IMR-90 (cell line): Measurements from ENCODE around the gene MYO5A. TPM values are rescaled to one million over a fixed set of nuclear protein-coding genes. Genes with fewer than 3 reads are reported as not detected.

Experiments used
- ATAC-seq: fragments of 200-7000 bp; cut with Tn5 transposase; 2 replicates; pipeline ENCODE4 v1.9.1; 2020; ENCODE audit warnings: low read depth, mild to moderate bottlenecking, moderate library complexity
- BruUV-seq: library from RNA; stranded (reverse); fragments of 400-500 nt; replicated peaks from 2 replicates; lab custom pipeline; 2021; lab: Mats Ljungman, UMichigan
- CTCF ChIA-PET: fragments of 300-600 bp; formaldehyde crosslinking; extraction: SDS; loops from one replicate; lab custom pipeline; 2021; ENCODE audit warnings: antibody characterized with exemption; lab: Yijun Ruan, JAX
- POLR2A ChIA-PET: fragments of 300-600 bp; sonication (Branson Sonifier 250); formaldehyde crosslinking; loops from one replicate; lab custom pipeline; 2022; ENCODE audit warnings: antibody characterized with exemption; ENCODE audit not compliant: unreplicated experiment; lab: Charles Lee
- DNase-seq: peaks from one replicate; pipeline ENCODE4 v3.0.0; 2013
- H2AFZ ChIP-seq: replicated peaks from 2 replicates; pipeline ENCODE3; 2013; ENCODE audit warnings: low read length, mild to moderate bottlenecking; ENCODE audit not compliant: poor library complexity
- H2AK5ac ChIP-seq: 2 replicates; pipeline ENCODE4 v1.6.1; 2013; ENCODE audit warnings: low read depth, low read length, inconsistent platforms
- H2AK9ac ChIP-seq: replicated peaks from 2 replicates; pipeline ENCODE3; 2013; ENCODE audit warnings: mild to moderate bottlenecking, low read depth, low read length, moderate library complexity; ENCODE audit not compliant: poor library complexity
- H2BK120ac ChIP-seq: 2 replicates; pipeline ENCODE4 v1.6.1; 2013; ENCODE audit warnings: low read depth, low read length, inconsistent platforms
- H2BK15ac ChIP-seq: 3 replicates; pipeline ENCODE4 v1.6.1; 2013; ENCODE audit warnings: low read depth, low read length, inconsistent platforms
- H2BK20ac ChIP-seq: 2 replicates; pipeline ENCODE4 v1.6.1; 2013; ENCODE audit warnings: low read depth, mild to moderate bottlenecking, inconsistent platforms, low read length, moderate library complexity
- H2BK5ac ChIP-seq: 2 replicates; pipeline ENCODE4 v1.6.1; 2013; ENCODE audit warnings: mild to moderate bottlenecking, low read depth, low read length, inconsistent platforms; ENCODE audit not compliant: poor library complexity, severe bottlenecking
- H3K14ac ChIP-seq: replicated peaks from 2 replicates; pipeline ENCODE4 v1.6.1; 2013; ENCODE audit warnings: low read depth, low read length, inconsistent platforms
- H3K18ac ChIP-seq: 2 replicates; pipeline ENCODE4 v1.6.1; 2013; ENCODE audit warnings: low read depth, low read length, control low read depth
- H3K23ac ChIP-seq: 2 replicates; pipeline ENCODE4 v1.6.1; 2013; ENCODE audit warnings: low read depth, low read length, inconsistent platforms
- H3K27ac ChIP-seq: 2 replicates; pipeline ENCODE4 v1.5.1; 2013; ENCODE audit warnings: mild to moderate bottlenecking, control low read depth, low read length; ENCODE audit not compliant: insufficient read depth
- H3K27me3 ChIP-seq: 2 replicates; pipeline ENCODE4 v1.6.1; 2013; ENCODE audit warnings: low read length; ENCODE audit not compliant: control insufficient read depth, insufficient read depth
- H3K36me3 ChIP-seq: 2 replicates; pipeline ENCODE4 v1.6.1; 2013; ENCODE audit warnings: low read length, mixed read lengths; ENCODE audit not compliant: control insufficient read depth, insufficient read depth
- H3K4ac ChIP-seq: 2 replicates; pipeline ENCODE4 v1.6.1; 2013; ENCODE audit warnings: low read depth, low read length, inconsistent platforms
- H3K4me1 ChIP-seq: 2 replicates; pipeline ENCODE4 v1.6.1; 2013; ENCODE audit warnings: low read length, mixed read lengths; ENCODE audit not compliant: control insufficient read depth, insufficient read depth
- H3K4me2 ChIP-seq: 2 replicates; pipeline ENCODE4 v1.6.1; 2013; ENCODE audit warnings: low read depth, mild to moderate bottlenecking, control low read depth, low read length, moderate library complexity
- H3K4me3 ChIP-seq: 2 replicates; pipeline ENCODE4 v1.5.1; 2013; ENCODE audit warnings: low read depth, mild to moderate bottlenecking, control low read depth, low read length, moderate library complexity; ENCODE audit not compliant: insufficient read depth
- H3K56ac ChIP-seq: 2 replicates; pipeline ENCODE4 v1.6.1; 2013; ENCODE audit warnings: low read length, inconsistent platforms; ENCODE audit not compliant: insufficient read depth; ENCODE audit errors: extremely low read depth
- H3K79me1 ChIP-seq, 2 experiments: 2 replicates each; pipeline ENCODE4 v1.6.1; 2013; ENCODE audit warnings: low read length in 2 of 2, inconsistent platforms in 1 of 2, low read depth in 1 of 2
- H3K9ac ChIP-seq: 2 replicates; pipeline ENCODE4 v1.6.1; 2013; ENCODE audit warnings: low read depth, low read length, control low read depth
- H3K9me1 ChIP-seq: 2 replicates; pipeline ENCODE4 v1.6.1; 2013; ENCODE audit warnings: low read length, inconsistent platforms; ENCODE audit not compliant: insufficient read depth
- H3K9me3 ChIP-seq: 2 replicates; pipeline ENCODE4 v1.6.1; 2013; ENCODE audit warnings: low read length; ENCODE audit not compliant: control insufficient read depth, insufficient read depth
- H4K20me1 ChIP-seq: 2 replicates; pipeline ENCODE4 v1.6.1; 2013; ENCODE audit warnings: low read length, inconsistent platforms; ENCODE audit not compliant: insufficient read depth
- H4K5ac ChIP-seq: 2 replicates; pipeline ENCODE4 v1.6.1; 2013; ENCODE audit warnings: mild to moderate bottlenecking, low read depth, low read length, control low read depth
- H4K8ac ChIP-seq, 2 experiments: 2 replicates each; pipeline ENCODE4 v1.6.1; 2013; ENCODE audit warnings: low read depth in 2 of 2, low read length in 2 of 2, control low read depth in 1 of 2, inconsistent platforms in 1 of 2
- H4K91ac ChIP-seq: 2 replicates; pipeline ENCODE4 v1.6.1; 2013; ENCODE audit warnings: low read depth, low read length, inconsistent platforms; ENCODE audit not compliant: insufficient read depth
- BHLHE40 ChIP-seq: fragments of 150-350 bp; IDR thresholded peaks from 2 replicates; pipeline ENCODE4 v1.6.1; 2016; ENCODE audit warnings: mild to moderate bottlenecking, low read depth, low read length
- CEBPB ChIP-seq: IDR thresholded peaks from 2 replicates; pipeline ENCODE4 v1.6.1; 2012; ENCODE audit warnings: low read depth, low read length, improper control_type of control experiment
- CHD1 ChIP-seq: IDR thresholded peaks from 2 replicates; pipeline ENCODE4 v1.6.1; 2012; ENCODE audit warnings: low read depth, low read length, improper control_type of control experiment
- ELK1 ChIP-seq: fragments of 150-350 bp; IDR thresholded peaks from 2 replicates; pipeline ENCODE4 v1.6.1; 2016; ENCODE audit warnings: low read depth, mild to moderate bottlenecking, low read length, moderate library complexity, borderline replicate concordance
- FOS ChIP-seq: fragments of 150-350 bp; IDR thresholded peaks from 2 replicates; pipeline ENCODE4 v1.6.1; 2016; ENCODE audit warnings: low read depth, low read length
- MAFK ChIP-seq: IDR thresholded peaks from 2 replicates; pipeline ENCODE4 v1.6.1; 2012; ENCODE audit warnings: low read depth, low read length, improper control_type of control experiment
- MAZ ChIP-seq: IDR thresholded peaks from 2 replicates; pipeline ENCODE4 v1.6.1; 2012; ENCODE audit warnings: low read depth, mild to moderate bottlenecking, low read length, improper control_type of control experiment, moderate library complexity, borderline replicate concordance
- MXI1 ChIP-seq: IDR thresholded peaks from 2 replicates; pipeline ENCODE4 v1.6.1; 2012; ENCODE audit warnings: low read depth, mild to moderate bottlenecking, low read length, moderate library complexity, borderline replicate concordance
- NFE2L2 ChIP-seq: fragments of 150-350 bp; IDR thresholded peaks from 2 replicates; pipeline ENCODE4 v1.6.1; 2016; ENCODE audit warnings: low read depth, mild to moderate bottlenecking, low read length
- POLR2A ChIP-seq: IDR thresholded peaks from 2 replicates; pipeline ENCODE4 v1.6.1; 2012; ENCODE audit warnings: mild to moderate bottlenecking, low read depth, low read length
- RAD21 ChIP-seq: IDR thresholded peaks from 2 replicates; pipeline ENCODE4 v1.6.1; 2012; ENCODE audit warnings: low read length, improper control_type of control experiment
- RCOR1 ChIP-seq: IDR thresholded peaks from 2 replicates; pipeline ENCODE4 v1.6.1; 2012; ENCODE audit warnings: mild to moderate bottlenecking, low read length, improper control_type of control experiment; ENCODE audit not compliant: insufficient replicate concordance
- RFX5 ChIP-seq: IDR thresholded peaks from 2 replicates; pipeline ENCODE4 v1.8.0; 2012; ENCODE audit warnings: low read depth, mild to moderate bottlenecking, low read length, moderate library complexity
- SMC3 ChIP-seq: fragments of 150-350 bp; IDR thresholded peaks from 2 replicates; pipeline ENCODE4 v1.6.1; 2016; ENCODE audit warnings: low read depth, mild to moderate bottlenecking, antibody characterized with exemption, low read length, moderate library complexity
- USF2 ChIP-seq: fragments of 150-350 bp; IDR thresholded peaks from 2 replicates; pipeline ENCODE4 v1.6.1; 2017; ENCODE audit warnings: mild to moderate bottlenecking, antibody characterized with exemption, low read length, low read depth
- WGBS, 2 experiments: methylation state at CpG; one replicate each; pipeline versions ENCODE4 v1.1.5 to v1.1.7; 2013; ENCODE audit warnings: missing lambda C conversion rate in 2 of 2; ENCODE audit not compliant: insufficient read length in 1 of 2; ENCODE audit errors: extremely low coverage in 2 of 2; 5-methylcytosine and 5-hydroxymethylcytosine counted together
- dilution Hi-C: fragments of 300-500 bp; cut with HindIII; formaldehyde crosslinking; loops from one replicate; pipeline ENCODE4 v1.14.3; 2018; ENCODE audit warnings: low sequenced_read_pairs; ENCODE audit not compliant: unreplicated experiment
- in situ Hi-C: fragments of 300-500 bp; cut with MboI; formaldehyde crosslinking; loops from 3 replicates; pipeline ENCODE4 v1.14.3; 2019; ENCODE audit warnings: low sequenced_read_pairs, inconsistent platforms, mixed read lengths
- intact Hi-C: fragments of 100-400 bp; cut with micrococcal nuclease; formaldehyde crosslinking; loops from 2 replicates; pipeline ENCODE4 v1.10.0; 2022
- polyA plus RNA-seq, 3 experiments: library from polyadenylated mRNA; depleted of rRNA; stranded (reverse); fragments of >200 nt; gene quantifications; 2 replicates each; pipeline ENCODE4 v1.2.3, GENCODE V29; 2012; ENCODE audit warnings: low replicate concordance in 1 of 3
- total RNA-seq: library from RNA; depleted of rRNA; stranded (reverse); fragments of >200 nt; gene quantifications from 2 replicates; pipeline ENCODE4 v1.2.3, GENCODE V29; 2012
- TF ChIP-seq, protein P1 (sequence below): conservative IDR thresholded peaks from 2 replicates; pipeline ENCODE4 v1.5.1; 2012; ENCODE audit warnings: mild to moderate bottlenecking, low read depth, low read length, improper control_type of control experiment

The MYO5A gene
- total and polyA plus RNA-seq, 2 of the 4 experiments (the other 2 are of a cell fraction) = 19.4 to 69.2 TPM

DNA sequence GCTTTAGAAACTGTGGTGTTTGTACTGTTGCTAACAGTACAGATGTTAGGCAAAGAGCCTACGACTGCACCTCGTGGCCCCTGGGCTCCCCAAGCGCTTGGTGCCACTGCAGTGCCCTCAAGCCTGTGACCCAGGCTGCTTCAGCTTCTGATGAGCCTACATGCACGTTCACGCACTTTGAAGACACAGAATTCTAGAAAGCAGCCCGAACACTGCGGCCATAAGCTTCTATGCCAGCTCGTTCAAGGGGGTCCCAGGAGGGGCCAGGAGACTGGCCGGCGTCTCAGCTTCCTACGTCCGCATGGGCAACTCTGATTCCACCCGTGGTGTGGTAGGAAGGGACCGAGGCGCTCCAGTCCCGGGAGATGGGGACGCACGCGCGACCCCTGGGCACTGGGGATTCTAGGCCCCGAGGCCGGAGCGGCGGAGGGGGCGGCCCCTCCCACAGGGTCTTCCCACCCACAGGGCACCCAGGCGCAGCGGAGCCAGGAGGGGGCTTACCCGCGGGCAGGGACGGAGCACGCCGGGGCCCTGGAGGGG lies 233.7 kb downstream of the MYO5A start:
- H3K9me3 ChIP-seq = no peaks in the 10 kb centered on the region
- H2BK120ac ChIP-seq = no peak overlapping the region
- no peak overlapping the region for H3K4me3 ChIP-seq
- no peak overlapping the region for H2BK5ac ChIP-seq
- H4K5ac ChIP-seq = no peak overlapping the region
- no peaks in the 10 kb centered on the region for H3K79me1 ChIP-seq
- TF ChIP-seq ELK1 = no peak
- no peak for TF ChIP-seq RAD21
- TF ChIP-seq NFE2L2 = no peak
- TF ChIP-seq POLR2A = no peak
- no peak for TF ChIP-seq CHD1
- TF ChIP-seq FOS = no peak
- no peak for TF ChIP-seq RFX5
- no peak for TF ChIP-seq MXI1
- no peak for TF ChIP-seq MAZ
- TF ChIP-seq, protein P1, sequence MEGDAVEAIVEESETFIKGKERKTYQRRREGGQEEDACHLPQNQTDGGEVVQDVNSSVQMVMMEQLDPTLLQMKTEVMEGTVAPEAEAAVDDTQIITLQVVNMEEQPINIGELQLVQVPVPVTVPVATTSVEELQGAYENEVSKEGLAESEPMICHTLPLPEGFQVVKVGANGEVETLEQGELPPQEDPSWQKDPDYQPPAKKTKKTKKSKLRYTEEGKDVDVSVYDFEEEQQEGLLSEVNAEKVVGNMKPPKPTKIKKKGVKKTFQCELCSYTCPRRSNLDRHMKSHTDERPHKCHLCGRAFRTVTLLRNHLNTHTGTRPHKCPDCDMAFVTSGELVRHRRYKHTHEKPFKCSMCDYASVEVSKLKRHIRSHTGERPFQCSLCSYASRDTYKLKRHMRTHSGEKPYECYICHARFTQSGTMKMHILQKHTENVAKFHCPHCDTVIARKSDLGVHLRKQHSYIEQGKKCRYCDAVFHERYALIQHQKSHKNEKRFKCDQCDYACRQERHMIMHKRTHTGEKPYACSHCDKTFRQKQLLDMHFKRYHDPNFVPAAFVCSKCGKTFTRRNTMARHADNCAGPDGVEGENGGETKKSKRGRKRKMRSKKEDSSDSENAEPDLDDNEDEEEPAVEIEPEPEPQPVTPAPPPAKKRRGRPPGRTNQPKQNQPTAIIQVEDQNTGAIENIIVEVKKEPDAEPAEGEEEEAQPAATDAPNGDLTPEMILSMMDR = no peak
- TF ChIP-seq USF2 = no peak
- no peak for TF ChIP-seq SMC3
- TF ChIP-seq CEBPB = no peak
- TF ChIP-seq BHLHE40 = no peak
- TF ChIP-seq RCOR1 = no peak
- TF ChIP-seq MAFK = no peak
- no peak overlapping the region for H4K91ac ChIP-seq
- no peak overlapping the region for H3K56ac ChIP-seq
- DNase-seq = no peak
- CTCF ChIA-PET = interaction anchor here (0.6 kb wide), 1 partner anchor 26 kb away, joined by 6 read pairs; no protein-coding TSS in a partner anchor
- peak; percentile 32; the same call in 1 of the 2 replicates for ATAC-seq
- no peak overlapping the region for H2AK9ac ChIP-seq
- no peak overlapping the region for H2BK20ac ChIP-seq
- peaks cover 43% of the 10 kb centered on the region for H3K27me3 ChIP-seq
- no peak overlapping the region for H3K18ac ChIP-seq
- H2AK5ac ChIP-seq = no peak overlapping the region
- H3K14ac ChIP-seq = no peak overlapping the region
- H4K20me1 ChIP-seq = no peaks in the 10 kb centered on the region
- H3K4me2 ChIP-seq = no peak overlapping the region; the same call in 1 of the 2 replicates
- dilution Hi-C loops (no loop called here), in situ Hi-C loops (no loop called here), intact Hi-C loops (no loop called here)
- POLR2A ChIA-PET = no interaction called here
- 21% methylated on average over 10 of the region's 32 CpGs; no CpG with 5 or more reads in 1 of the 2 experiments for WGBS, 2 experiments
- no peaks in the 10 kb centered on the region for H3K36me3 ChIP-seq
- no peak overlapping the region for H3K4ac ChIP-seq
- peak overlapping the region; percentile 78 for H2AFZ ChIP-seq
- no peak overlapping the region for H3K23ac ChIP-seq
- no peaks in the 10 kb centered on the region for H3K4me1 ChIP-seq
- BruUV-seq = no TSS peak
- no peak overlapping the region for H4K8ac ChIP-seq
- no peak overlapping the region for H2BK15ac ChIP-seq
- no peak overlapping the region for H3K27ac ChIP-seq
- no peaks in the 10 kb centered on the region for H3K9me1 ChIP-seq
- H3K9ac ChIP-seq = no peak overlapping the region
